GM12865 (cell line): ENCODE results near the gene CHRNA3.

Experiments
- DNase-seq: peaks from one replicate; pipeline ENCODE4 v3.0.0; 2010; ENCODE audit warnings: low read depth
- H3K4me3 ChIP-seq: 2 replicates; pipeline ENCODE4 v1.5.1; 2011; ENCODE audit warnings: mild to moderate bottlenecking, low read depth, low read length, control low read depth
- CTCF ChIP-seq: IDR thresholded peaks from 2 replicates; pipeline ENCODE4 v1.5.1; 2011; ENCODE audit warnings: low read length, control low read depth, low read depth, inconsistent platforms; ENCODE audit not compliant: insufficient read depth; ENCODE audit errors: missing control alignments

Gene CHRNA3

GRCh38 chr15:78620527-78621421 lies at the start of gene CHRNA3:
CHRNA3 (minus strand) TSS chr15:78620996; CDS start chr15:78620794, 202 bp downstream.
- no peak within 1 kb of the TSS for H3K4me3 ChIP-seq
- no peak for TF ChIP-seq CTCF
- DNase-seq = no peak

- no peak overlapping the region for H3K4me3 ChIP-seq
- no peak for DNase-seq
- no peak for TF ChIP-seq CTCF
Measured at GRCh38 chr15:78668987-78669386, 48.2 kb upstream of the CHRNA3 start.

GRCh38 chr15:78667578-78668236 lies 46.9 kb upstream of the CHRNA3 start:
- H3K4me3 ChIP-seq = no peak overlapping the region
- no peak for TF ChIP-seq CTCF

GRCh38 chr15:78666010-78666409 lies 45.2 kb upstream of the CHRNA3 start:
- H3K4me3 ChIP-seq = no peak overlapping the region
- no peak for TF ChIP-seq CTCF
- no peak for DNase-seq

More at GRCh38 chr15:78667578-78668236, 46.9 kb upstream of the CHRNA3 start:
- DNase-seq = no peak

- DNase-seq = no peak
- H3K4me3 ChIP-seq = no peak overlapping the region
- no peak for TF ChIP-seq CTCF
Measured at GRCh38 chr15:78663703-78664102, 42.9 kb upstream of the CHRNA3 start.

GRCh38 chr15:78662028-78662427 lies 41.2 kb upstream of the CHRNA3 start:
- H3K4me3 ChIP-seq = no peak overlapping the region
- DNase-seq = no peak
- no peak for TF ChIP-seq CTCF
